COLO829 (cell line): ENCODE data around the gene TBCCD1.

ENCODE experiments used
- DNase-seq: peaks from one replicate; pipeline ENCODE4 v3.0.0; 2012; ENCODE audit warnings: low spot score

TBCCD1 gene

GRCh38 chr3:186567072-186567921 lies at the start of gene TBCCD1:
Gene TBCCD1 (minus strand): TSS chr3:186567339. CDS start chr3:186564329, 3,010 bp downstream.
- peak; percentile 87 for DNase-seq

GRCh38 chr3:186616299-186616617 lies 49.1 kb upstream of the TBCCD1 start:
- DNase-seq: no peak

GRCh38 chr3:186614597-186615483 lies 47.7 kb upstream of the TBCCD1 start:
- DNase-seq: peak; percentile 95

GRCh38 chr3:186614266-186614596 lies 47.1 kb upstream of the TBCCD1 start:
- DNase-seq: no peak

GRCh38 chr3:186613637-186614265 lies 46.6 kb upstream of the TBCCD1 start:
- no peak for DNase-seq

GRCh38 chr3:186612721-186613636 lies 45.8 kb upstream of the TBCCD1 start, which contains the start of gene AHSG:
Gene AHSG (plus strand): TSS chr3:186613060. CDS start chr3:186613142, 82 bp downstream.
- DNase-seq: no peak

GRCh38 chr3:186612065-186612464 lies 44.9 kb upstream of the TBCCD1 start:
- DNase-seq: no peak

GRCh38 chr3:186609247-186609868 lies 42.2 kb upstream of the TBCCD1 start:
- no peak for DNase-seq

- no peak for DNase-seq
These were observed 41.6 kb upstream of the TBCCD1 start for GRCh38 chr3:186608624-186609215.

GRCh38 chr3:186605561-186606545 lies 38.7 kb upstream of the TBCCD1 start:
- no peak for DNase-seq

- no peak for DNase-seq
These were observed 37.9 kb upstream of the TBCCD1 start for GRCh38 chr3:186605078-186605477.

GRCh38 chr3:186603159-186603558 lies 36.0 kb upstream of the TBCCD1 start:
- no peak for DNase-seq

- no peak for DNase-seq
These were observed 33.8 kb upstream of the TBCCD1 start for GRCh38 chr3:186600896-186601295.

- no peak for DNase-seq
These were observed 32.6 kb upstream of the TBCCD1 start for GRCh38 chr3:186599785-186600166.

GRCh38 chr3:186599142-186599784 lies 32.1 kb upstream of the TBCCD1 start:
- DNase-seq: no peak

GRCh38 chr3:186598794-186599141 lies 31.6 kb upstream of the TBCCD1 start:
- no peak for DNase-seq

GRCh38 chr3:186598108-186598784 lies 31.1 kb upstream of the TBCCD1 start:
- no peak for DNase-seq

GRCh38 chr3:186596568-186597287 lies 29.6 kb upstream of the TBCCD1 start:
- DNase-seq: no peak
